Testis (tissue), 2 donors: Measurements from ENCODE around the gene EXTL2.

Experiments
- CTCF ChIP-seq, 3 experiments: fragments of 450-650 bp in 2 of 3; fragments of 200-600 bp in 1 of 3; sonication (generic) in 1 of 3; IDR thresholded peaks; one replicate each; pipeline ENCODE4 v1.5.1; 2016 to 2019; ENCODE audit warnings: antibody characterized with exemption in 3 of 3, mild to moderate bottlenecking in 2 of 3, moderate library complexity in 1 of 3
- POLR2A ChIP-seq: fragments of 450-650 bp; IDR thresholded peaks from one replicate; pipeline ENCODE4 v1.6.1; 2017; ENCODE audit warnings: antibody characterized with exemption, mild to moderate bottlenecking, moderate library complexity

GRCh38 chr1:100891380-100891779 is 3.3 kb downstream of the EXTL2 start:
- TF ChIP-seq POLR2A (no peak), CTCF (IDR thresholded peaks at IDR 0.05) (no peak)
